Gastroesophageal sphincter (tissue), 3 donors: Measurements from ENCODE around the gene SV2B.

ENCODE experiments used
- POLR2AphosphoS5 ChIP-seq: sonication (generic); formaldehyde crosslinking; IDR thresholded peaks from one replicate; pipeline ENCODE4 v1.6.1; 2017; ENCODE audit warnings: antibody characterized with exemption
- TF ChIP-seq, protein P1 (sequence below), 4 experiments: fragments of 200-600 bp in 2 of 4; fragments of 450-650 bp in 2 of 4; sonication (generic) in 1 of 4; IDR thresholded peaks; one replicate each; pipeline ENCODE4 v1.5.1; 2017 to 2019; ENCODE audit warnings: antibody characterized with exemption in 4 of 4, mild to moderate bottlenecking in 2 of 4, moderate library complexity in 2 of 4

DNA sequence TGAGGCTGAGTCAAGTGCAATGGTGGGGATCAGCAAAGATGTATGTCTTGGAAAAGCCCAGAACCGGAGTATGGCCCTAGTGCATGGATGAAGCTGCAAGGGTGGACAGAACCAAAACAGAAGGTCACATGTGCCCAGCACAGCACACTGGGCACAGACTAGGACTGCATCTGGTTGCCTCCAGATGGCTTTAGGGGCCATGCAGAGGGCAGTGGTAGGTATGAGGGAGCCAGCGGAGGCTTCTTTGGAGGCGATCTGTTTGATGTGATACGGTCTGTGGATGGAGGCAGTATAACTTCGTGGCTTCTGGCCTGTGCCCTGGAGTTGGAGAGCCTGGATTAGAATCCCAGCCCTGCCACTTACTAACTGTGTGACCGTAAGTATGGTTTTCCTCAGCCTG lies 29.4 kb downstream of the SV2B start:
- TF ChIP-seq, protein P1, sequence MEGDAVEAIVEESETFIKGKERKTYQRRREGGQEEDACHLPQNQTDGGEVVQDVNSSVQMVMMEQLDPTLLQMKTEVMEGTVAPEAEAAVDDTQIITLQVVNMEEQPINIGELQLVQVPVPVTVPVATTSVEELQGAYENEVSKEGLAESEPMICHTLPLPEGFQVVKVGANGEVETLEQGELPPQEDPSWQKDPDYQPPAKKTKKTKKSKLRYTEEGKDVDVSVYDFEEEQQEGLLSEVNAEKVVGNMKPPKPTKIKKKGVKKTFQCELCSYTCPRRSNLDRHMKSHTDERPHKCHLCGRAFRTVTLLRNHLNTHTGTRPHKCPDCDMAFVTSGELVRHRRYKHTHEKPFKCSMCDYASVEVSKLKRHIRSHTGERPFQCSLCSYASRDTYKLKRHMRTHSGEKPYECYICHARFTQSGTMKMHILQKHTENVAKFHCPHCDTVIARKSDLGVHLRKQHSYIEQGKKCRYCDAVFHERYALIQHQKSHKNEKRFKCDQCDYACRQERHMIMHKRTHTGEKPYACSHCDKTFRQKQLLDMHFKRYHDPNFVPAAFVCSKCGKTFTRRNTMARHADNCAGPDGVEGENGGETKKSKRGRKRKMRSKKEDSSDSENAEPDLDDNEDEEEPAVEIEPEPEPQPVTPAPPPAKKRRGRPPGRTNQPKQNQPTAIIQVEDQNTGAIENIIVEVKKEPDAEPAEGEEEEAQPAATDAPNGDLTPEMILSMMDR (IDR thresholded peaks at IDR 0.05), result no peak
- TF ChIP-seq POLR2AphosphoS5, result no peak
